Thyroid gland (tissue), 4 donors: ENCODE data around the gene TIMM23.
"Not testable (repeated sequence)": the region's sequence is repeated elsewhere in the genome, so short reads cannot be mapped to it uniquely, and the experiment has no call there.

Experiments used
- POLR2A ChIP-seq, 2 donors: fragments of 450-650 bp; IDR thresholded peaks; one replicate each; pipeline ENCODE4 v1.6.1; 2017; ENCODE audit warnings: antibody characterized with exemption in 2 of 2, mild to moderate bottlenecking in 2 of 2, moderate library complexity in 1 of 2
- TF ChIP-seq, protein P1 (sequence below), 6 experiments: fragments of 200-600 bp in 3 of 6; fragments of 450-650 bp in 3 of 6; sonication (generic) in 3 of 6; IDR thresholded peaks; one replicate each; pipeline ENCODE4 v1.5.1; 2016 to 2019; ENCODE audit warnings: antibody characterized with exemption in 6 of 6, mild to moderate bottlenecking in 2 of 6, inconsistent platforms in 1 of 6, moderate library complexity in 1 of 6

DNA sequence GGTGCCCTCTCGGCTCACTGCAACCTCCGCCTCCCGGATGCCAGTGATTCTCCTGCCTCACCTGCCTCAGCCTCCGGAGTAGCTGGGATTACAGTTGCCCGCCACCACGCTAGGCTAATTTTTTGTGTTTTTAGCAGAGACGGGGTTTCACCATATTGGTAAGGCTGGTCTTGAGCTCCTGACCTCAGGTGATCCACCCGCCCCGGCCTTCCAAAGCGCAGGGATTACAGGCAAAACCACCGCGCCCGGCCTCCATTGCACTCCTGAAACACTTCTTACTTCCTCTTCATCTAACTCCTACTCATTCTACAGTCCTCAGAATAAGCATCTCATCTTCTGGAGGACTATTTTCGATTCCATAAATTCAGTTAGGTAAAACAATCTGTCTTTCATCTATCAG lies 1.3 kb upstream of the TIMM23 start:
- TF ChIP-seq, protein P1, sequence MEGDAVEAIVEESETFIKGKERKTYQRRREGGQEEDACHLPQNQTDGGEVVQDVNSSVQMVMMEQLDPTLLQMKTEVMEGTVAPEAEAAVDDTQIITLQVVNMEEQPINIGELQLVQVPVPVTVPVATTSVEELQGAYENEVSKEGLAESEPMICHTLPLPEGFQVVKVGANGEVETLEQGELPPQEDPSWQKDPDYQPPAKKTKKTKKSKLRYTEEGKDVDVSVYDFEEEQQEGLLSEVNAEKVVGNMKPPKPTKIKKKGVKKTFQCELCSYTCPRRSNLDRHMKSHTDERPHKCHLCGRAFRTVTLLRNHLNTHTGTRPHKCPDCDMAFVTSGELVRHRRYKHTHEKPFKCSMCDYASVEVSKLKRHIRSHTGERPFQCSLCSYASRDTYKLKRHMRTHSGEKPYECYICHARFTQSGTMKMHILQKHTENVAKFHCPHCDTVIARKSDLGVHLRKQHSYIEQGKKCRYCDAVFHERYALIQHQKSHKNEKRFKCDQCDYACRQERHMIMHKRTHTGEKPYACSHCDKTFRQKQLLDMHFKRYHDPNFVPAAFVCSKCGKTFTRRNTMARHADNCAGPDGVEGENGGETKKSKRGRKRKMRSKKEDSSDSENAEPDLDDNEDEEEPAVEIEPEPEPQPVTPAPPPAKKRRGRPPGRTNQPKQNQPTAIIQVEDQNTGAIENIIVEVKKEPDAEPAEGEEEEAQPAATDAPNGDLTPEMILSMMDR (IDR thresholded peaks at IDR 0.05), result not testable (repeated sequence)
- TF ChIP-seq POLR2A (IDR thresholded peaks at IDR 0.05), result not testable (repeated sequence)
